WTC11 (cell line): Measurements from ENCODE around the gene NRN1. TPM values are rescaled to one million over a fixed set of nuclear protein-coding genes. Genes with fewer than 3 reads are reported as not detected.

Experiments
- ATAC-seq: fragments of 200-7000 bp; cut with Tn5 transposase; 2 replicates; pipeline ENCODE4 v1.10.0; 2021; ENCODE audit warnings: mild to moderate bottlenecking, moderate library complexity
- CTCF ChIA-PET: fragments of 300-600 bp; sonication (Branson Sonifier 250); formaldehyde crosslinking; loops from one replicate; lab custom pipeline; 2021; ENCODE audit warnings: antibody characterized with exemption; lab: Charles Lee
- POLR2A ChIA-PET: fragments of 350-600 bp; sonication (Branson Sonifier 250); formaldehyde crosslinking; loops from one replicate; lab custom pipeline; 2021; ENCODE audit warnings: antibody characterized with exemption; lab: Charles Lee
- DNase-seq: peaks from one replicate; pipeline ENCODE4 v3.0.0; 2021; ENCODE audit warnings: low spot score
- H3K27ac Mint-ChIP-seq: 2 replicates; pipeline ENCODE4 v1.8.0; 2021; ENCODE audit warnings: mixed read lengths
- H3K27me3 Mint-ChIP-seq: 2 replicates; pipeline ENCODE4 v1.8.0; 2021; ENCODE audit warnings: low read depth, mild to moderate bottlenecking, moderate library complexity, mixed read lengths
- H3K36me3 Mint-ChIP-seq: 2 replicates; pipeline ENCODE4 v1.8.0; 2021; ENCODE audit warnings: mixed read lengths
- H3K4me1 Mint-ChIP-seq: 2 replicates; pipeline ENCODE4 v1.8.0; 2022; ENCODE audit warnings: mixed read lengths
- H3K4me3 Mint-ChIP-seq: 2 replicates; pipeline ENCODE4 v1.8.0; 2021; ENCODE audit warnings: mild to moderate bottlenecking, moderate library complexity, mixed read lengths
- H3K9me3 Mint-ChIP-seq: 2 replicates; pipeline ENCODE4 v1.8.0; 2021; ENCODE audit warnings: mixed read lengths
- CREB1 ChIP-seq: sonication (generic); formaldehyde crosslinking; IDR thresholded peaks from 2 replicates; pipeline ENCODE4 v1.8.0; 2023; ENCODE audit warnings: mild to moderate bottlenecking, missing genetic modification reagents
- CREM ChIP-seq: sonication (generic); formaldehyde crosslinking; IDR thresholded peaks from 2 replicates; pipeline ENCODE4 v1.8.1; 2022; ENCODE audit warnings: mild to moderate bottlenecking, missing genetic modification reagents, moderate library complexity
- GRHL2 ChIP-seq: fragments of 250-450 bp; sonication (Bioruptor Pico); IDR thresholded peaks from 2 replicates; pipeline ENCODE4 v1.8.0; 2022; ENCODE audit warnings: mild to moderate bottlenecking, moderate library complexity; ENCODE audit not compliant: insufficient replicate concordance, severe bottlenecking
- IRF2 ChIP-seq: sonication (generic); formaldehyde crosslinking; IDR thresholded peaks from 2 replicates; pipeline ENCODE4 v1.8.0; 2022; ENCODE audit warnings: low read depth, missing genetic modification reagents, borderline replicate concordance
- MYBL2 ChIP-seq: sonication (generic); formaldehyde crosslinking; IDR thresholded peaks from 2 replicates; pipeline ENCODE4 v1.8.1; 2023; ENCODE audit warnings: mild to moderate bottlenecking, moderate library complexity, missing genetic modification reagents
- RORB ChIP-seq: fragments of 250-450 bp; sonication (Bioruptor Pico); IDR thresholded peaks from 2 replicates; pipeline ENCODE4 v1.9.0; 2021; ENCODE audit warnings: mild to moderate bottlenecking
- TEAD1 ChIP-seq: sonication (generic); formaldehyde crosslinking; IDR thresholded peaks from 2 replicates; pipeline ENCODE4 v1.8.0; 2022; ENCODE audit warnings: mild to moderate bottlenecking, missing genetic modification reagents
- ZNF317 ChIP-seq: sonication (generic); formaldehyde crosslinking; IDR thresholded peaks from 2 replicates; pipeline ENCODE4 v1.8.1; 2023; ENCODE audit warnings: low read depth, mild to moderate bottlenecking, moderate library complexity, missing genetic modification reagents, borderline replicate concordance
- ZNF423 ChIP-seq: fragments of 250-450 bp; sonication (Bioruptor Pico); IDR thresholded peaks from 2 replicates; pipeline ENCODE4 v2.1.2; 2022; ENCODE audit warnings: mild to moderate bottlenecking, moderate library complexity
- total RNA-seq: library from RNA; stranded (reverse); gene quantifications from 3 replicates; pipeline ENCODE4 v1.2.3, GENCODE V29; 2021
- TF ChIP-seq, protein P1 (sequence below): sonication (generic); formaldehyde crosslinking; conservative IDR thresholded peaks from 2 replicates; pipeline ENCODE4 v1.8.1; 2023; ENCODE audit warnings: mild to moderate bottlenecking, low read depth, missing genetic modification reagents, moderate library complexity
- TF ChIP-seq, protein P2 (sequence below): sonication (generic); formaldehyde crosslinking; IDR thresholded peaks from 2 replicates; pipeline ENCODE4 v1.8.1; 2022; ENCODE audit warnings: mild to moderate bottlenecking, moderate library complexity, missing genetic modification reagents
- TF ChIP-seq, protein P3 (sequence below): sonication (generic); formaldehyde crosslinking; IDR thresholded peaks from 2 replicates; pipeline ENCODE4 v1.8.0; 2023; ENCODE audit warnings: missing genetic modification reagents, mild to moderate bottlenecking, borderline replicate concordance
- TF ChIP-seq, protein P4 (sequence below): fragments of 200-600 bp; IDR thresholded peaks from 2 replicates; pipeline ENCODE4 v1.8.0; 2022; ENCODE audit warnings: antibody characterized with exemption

The NRN1 gene
- total RNA-seq, 1 experiment from 2014 or later, result 0.66 TPM

DNA sequence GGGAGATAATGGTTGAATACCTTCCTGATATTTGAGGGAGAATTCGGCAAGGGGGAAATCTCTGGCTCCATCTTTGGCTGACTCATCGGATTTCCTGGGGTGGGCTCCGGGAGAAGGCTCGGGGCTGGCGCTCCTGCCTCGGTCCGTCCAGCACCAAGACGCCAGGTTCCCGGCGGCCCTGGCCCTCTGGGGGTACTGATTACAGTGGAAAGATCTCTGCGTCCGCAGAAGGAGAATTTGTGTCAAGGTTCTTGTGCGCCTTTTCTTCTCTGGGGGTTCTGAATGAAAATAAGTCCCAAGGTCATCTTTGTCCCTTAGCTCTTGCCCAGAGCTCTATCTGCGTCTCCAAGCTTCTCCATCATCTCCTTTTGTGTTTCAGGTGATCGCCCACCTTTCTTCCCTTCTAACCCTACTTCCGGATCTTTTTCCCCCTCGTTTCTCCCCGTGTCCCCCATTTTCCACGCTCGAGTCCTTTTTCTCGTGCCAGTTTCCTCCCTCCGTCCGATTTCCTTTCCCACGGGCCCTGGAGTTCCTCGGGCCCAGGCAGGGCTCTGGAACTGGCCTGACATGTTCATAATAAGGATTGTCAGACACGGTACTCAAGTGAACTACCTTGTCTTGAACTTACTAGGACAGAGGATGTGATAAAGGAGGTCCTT, 11.6 kb downstream of the NRN1 start:
- Mint-ChIP-seq H3K4me3 (peak overlapping the region; percentile 82), H3K4me1 (peaks cover 66% of the 10 kb centered on the region), H3K36me3 (no peaks in the 10 kb centered on the region), H3K27ac (no peak overlapping the region), H3K27me3 (peaks cover 100% of the 10 kb centered on the region), H3K9me3 (no peaks in the 10 kb centered on the region)
- ChIA-PET CTCF (interaction anchor here (0.9 to 4.0 kb wide), 14 partner anchors 8 to 573 kb away, joined by 3 to 21 read pairs (median 4); partner anchors contain the start of gene NRN1), POLR2A (interaction anchor here (1.1 kb wide), 1 partner anchor 12 kb away, joined by 4 read pairs; the partner anchor contains the start of gene NRN1)
- TF ChIP-seq, protein P1, sequence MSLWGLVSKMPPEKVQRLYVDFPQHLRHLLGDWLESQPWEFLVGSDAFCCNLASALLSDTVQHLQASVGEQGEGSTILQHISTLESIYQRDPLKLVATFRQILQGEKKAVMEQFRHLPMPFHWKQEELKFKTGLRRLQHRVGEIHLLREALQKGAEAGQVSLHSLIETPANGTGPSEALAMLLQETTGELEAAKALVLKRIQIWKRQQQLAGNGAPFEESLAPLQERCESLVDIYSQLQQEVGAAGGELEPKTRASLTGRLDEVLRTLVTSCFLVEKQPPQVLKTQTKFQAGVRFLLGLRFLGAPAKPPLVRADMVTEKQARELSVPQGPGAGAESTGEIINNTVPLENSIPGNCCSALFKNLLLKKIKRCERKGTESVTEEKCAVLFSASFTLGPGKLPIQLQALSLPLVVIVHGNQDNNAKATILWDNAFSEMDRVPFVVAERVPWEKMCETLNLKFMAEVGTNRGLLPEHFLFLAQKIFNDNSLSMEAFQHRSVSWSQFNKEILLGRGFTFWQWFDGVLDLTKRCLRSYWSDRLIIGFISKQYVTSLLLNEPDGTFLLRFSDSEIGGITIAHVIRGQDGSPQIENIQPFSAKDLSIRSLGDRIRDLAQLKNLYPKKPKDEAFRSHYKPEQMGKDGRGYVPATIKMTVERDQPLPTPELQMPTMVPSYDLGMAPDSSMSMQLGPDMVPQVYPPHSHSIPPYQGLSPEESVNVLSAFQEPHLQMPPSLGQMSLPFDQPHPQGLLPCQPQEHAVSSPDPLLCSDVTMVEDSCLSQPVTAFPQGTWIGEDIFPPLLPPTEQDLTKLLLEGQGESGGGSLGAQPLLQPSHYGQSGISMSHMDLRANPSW, result no peak
- no peak for TF ChIP-seq ZNF317 (CRISPR knock-in tag)
- TF ChIP-seq, protein P2, sequence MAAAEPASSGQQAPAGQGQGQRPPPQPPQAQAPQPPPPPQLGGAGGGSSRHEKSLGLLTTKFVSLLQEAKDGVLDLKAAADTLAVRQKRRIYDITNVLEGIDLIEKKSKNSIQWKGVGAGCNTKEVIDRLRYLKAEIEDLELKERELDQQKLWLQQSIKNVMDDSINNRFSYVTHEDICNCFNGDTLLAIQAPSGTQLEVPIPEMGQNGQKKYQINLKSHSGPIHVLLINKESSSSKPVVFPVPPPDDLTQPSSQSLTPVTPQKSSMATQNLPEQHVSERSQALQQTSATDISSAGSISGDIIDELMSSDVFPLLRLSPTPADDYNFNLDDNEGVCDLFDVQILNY (CRISPR knock-in tag), result no peak
- TF ChIP-seq, protein P3, sequence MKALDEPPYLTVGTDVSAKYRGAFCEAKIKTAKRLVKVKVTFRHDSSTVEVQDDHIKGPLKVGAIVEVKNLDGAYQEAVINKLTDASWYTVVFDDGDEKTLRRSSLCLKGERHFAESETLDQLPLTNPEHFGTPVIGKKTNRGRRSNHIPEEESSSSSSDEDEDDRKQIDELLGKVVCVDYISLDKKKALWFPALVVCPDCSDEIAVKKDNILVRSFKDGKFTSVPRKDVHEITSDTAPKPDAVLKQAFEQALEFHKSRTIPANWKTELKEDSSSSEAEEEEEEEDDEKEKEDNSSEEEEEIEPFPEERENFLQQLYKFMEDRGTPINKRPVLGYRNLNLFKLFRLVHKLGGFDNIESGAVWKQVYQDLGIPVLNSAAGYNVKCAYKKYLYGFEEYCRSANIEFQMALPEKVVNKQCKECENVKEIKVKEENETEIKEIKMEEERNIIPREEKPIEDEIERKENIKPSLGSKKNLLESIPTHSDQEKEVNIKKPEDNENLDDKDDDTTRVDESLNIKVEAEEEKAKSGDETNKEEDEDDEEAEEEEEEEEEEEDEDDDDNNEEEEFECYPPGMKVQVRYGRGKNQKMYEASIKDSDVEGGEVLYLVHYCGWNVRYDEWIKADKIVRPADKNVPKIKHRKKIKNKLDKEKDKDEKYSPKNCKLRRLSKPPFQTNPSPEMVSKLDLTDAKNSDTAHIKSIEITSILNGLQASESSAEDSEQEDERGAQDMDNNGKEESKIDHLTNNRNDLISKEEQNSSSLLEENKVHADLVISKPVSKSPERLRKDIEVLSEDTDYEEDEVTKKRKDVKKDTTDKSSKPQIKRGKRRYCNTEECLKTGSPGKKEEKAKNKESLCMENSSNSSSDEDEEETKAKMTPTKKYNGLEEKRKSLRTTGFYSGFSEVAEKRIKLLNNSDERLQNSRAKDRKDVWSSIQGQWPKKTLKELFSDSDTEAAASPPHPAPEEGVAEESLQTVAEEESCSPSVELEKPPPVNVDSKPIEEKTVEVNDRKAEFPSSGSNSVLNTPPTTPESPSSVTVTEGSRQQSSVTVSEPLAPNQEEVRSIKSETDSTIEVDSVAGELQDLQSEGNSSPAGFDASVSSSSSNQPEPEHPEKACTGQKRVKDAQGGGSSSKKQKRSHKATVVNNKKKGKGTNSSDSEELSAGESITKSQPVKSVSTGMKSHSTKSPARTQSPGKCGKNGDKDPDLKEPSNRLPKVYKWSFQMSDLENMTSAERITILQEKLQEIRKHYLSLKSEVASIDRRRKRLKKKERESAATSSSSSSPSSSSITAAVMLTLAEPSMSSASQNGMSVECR (CRISPR knock-in tag), result no peak
- no peak for TF ChIP-seq MYBL2 (CRISPR knock-in tag)
- DNase-seq (no peak), ATAC-seq (no peak)

DNA sequence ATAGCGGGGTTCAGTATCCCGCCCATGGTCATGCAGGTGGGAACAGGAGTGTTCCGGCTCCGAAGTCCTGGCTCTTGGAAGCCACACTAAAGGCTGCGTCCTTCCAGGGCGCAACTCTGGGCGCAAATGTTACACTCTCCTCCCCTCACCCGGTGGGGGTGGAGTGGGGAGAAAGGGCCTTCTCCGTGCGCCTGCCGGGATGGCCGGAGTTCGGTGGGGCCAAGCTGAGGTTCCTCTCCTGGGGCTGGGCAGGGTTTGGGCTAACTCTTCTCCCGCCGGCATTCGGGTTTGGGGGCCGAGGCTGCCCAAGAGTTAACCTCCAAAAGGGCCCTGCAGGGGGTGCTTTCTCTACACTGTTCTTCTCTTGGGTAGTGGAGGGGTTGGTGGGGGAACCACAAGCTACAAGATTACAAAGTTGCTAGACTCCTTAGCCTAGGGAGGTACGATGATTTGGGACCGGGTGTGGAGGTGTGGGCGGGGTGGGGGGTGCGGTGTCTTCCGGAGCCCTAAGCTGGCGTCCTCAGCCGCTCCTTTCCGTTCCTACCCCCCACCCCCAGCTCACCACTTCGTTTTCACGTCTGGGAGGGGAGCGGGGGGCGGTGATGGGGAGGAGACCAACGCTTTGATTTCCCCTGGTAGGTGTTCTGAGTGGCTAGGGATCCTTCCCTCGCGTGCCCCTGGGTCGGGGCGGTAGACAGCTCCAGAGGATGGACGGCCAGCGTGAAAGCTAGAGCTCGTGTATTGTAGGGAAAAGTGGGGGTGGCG, 12.3 kb downstream of the NRN1 start:
- H3K36me3 Mint-ChIP-seq, result no peaks in the 10 kb centered on the region
- H3K4me3 Mint-ChIP-seq, result peak overlapping the region; percentile 82
- ATAC-seq, result peak; percentile 5
- peak; percentile 47 for DNase-seq
- H3K27me3 Mint-ChIP-seq, result peaks cover 100% of the 10 kb centered on the region
- H3K4me1 Mint-ChIP-seq, result peaks cover 58% of the 10 kb centered on the region
- H3K9me3 Mint-ChIP-seq, result no peaks in the 10 kb centered on the region
- ChIA-PET POLR2A (interaction anchor here (0.6 to 1.1 kb wide), 3 partner anchors 13 to 349 kb away, joined by 3 to 4 read pairs (median 3); partner anchors contain the start of gene NRN1), CTCF (interaction anchor here (0.6 to 4.0 kb wide), 15 partner anchors 9 to 572 kb away, joined by 3 to 21 read pairs (median 4); partner anchors contain the start of gene NRN1)
- H3K27ac Mint-ChIP-seq, result no peak overlapping the region
- TF ChIP-seq GRHL2 (CRISPR knock-in tag), result no peak
- no peak for TF ChIP-seq RORB
- TF ChIP-seq IRF2, result no peak
- no peak for TF ChIP-seq TEAD1 (CRISPR knock-in tag)

DNA sequence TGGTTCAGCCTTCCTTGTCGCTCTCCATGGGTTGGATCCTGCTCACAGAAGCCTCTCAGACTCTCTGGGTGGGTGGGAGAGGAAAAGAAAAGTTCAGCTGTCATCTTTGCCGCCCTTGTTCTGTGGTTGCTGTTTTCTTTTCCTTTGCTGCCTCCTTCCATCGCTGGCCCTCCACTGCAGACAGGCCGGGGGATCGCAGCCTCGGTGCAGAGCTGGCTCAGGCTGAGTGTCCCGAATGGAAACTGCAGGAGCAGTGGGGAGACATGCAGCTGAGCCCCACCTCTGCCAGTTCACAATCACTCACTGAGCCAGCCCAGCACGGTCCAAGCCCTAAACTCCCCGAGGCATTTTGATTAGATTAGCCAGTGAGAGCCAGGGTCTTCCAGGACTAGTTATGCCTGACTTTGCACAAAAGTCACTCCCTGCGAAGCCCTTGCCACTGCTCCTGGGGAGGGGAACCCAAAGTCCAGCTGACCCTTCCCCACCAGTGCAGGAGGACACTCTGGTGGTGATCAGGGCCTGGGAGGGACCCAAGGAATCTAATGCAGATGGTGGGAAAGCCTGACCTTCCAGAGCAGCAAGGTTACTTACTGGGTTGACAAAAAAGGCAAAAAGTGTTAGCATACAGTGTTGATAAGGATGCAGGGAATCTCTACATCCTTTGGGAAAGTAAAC, 14.0 kb downstream of the NRN1 start:
- Mint-ChIP-seq H3K4me3 (peak overlapping the region; percentile 18; the same call in 1 of the 2 replicates), H3K4me1 (peaks cover 48% of the 10 kb centered on the region), H3K27me3 (peaks cover 98% of the 10 kb centered on the region), H3K27ac (no peak overlapping the region), H3K9me3 (no peaks in the 10 kb centered on the region), H3K36me3 (no peaks in the 10 kb centered on the region)
- TF ChIP-seq CREB1 (CRISPR knock-in tag) (no peak), CREM (CRISPR knock-in tag) (no peak), ZNF423 (CRISPR knock-in tag) (no peak)
- TF ChIP-seq, protein P3 (CRISPR knock-in tag), result no peak
- TF ChIP-seq, protein P4, sequence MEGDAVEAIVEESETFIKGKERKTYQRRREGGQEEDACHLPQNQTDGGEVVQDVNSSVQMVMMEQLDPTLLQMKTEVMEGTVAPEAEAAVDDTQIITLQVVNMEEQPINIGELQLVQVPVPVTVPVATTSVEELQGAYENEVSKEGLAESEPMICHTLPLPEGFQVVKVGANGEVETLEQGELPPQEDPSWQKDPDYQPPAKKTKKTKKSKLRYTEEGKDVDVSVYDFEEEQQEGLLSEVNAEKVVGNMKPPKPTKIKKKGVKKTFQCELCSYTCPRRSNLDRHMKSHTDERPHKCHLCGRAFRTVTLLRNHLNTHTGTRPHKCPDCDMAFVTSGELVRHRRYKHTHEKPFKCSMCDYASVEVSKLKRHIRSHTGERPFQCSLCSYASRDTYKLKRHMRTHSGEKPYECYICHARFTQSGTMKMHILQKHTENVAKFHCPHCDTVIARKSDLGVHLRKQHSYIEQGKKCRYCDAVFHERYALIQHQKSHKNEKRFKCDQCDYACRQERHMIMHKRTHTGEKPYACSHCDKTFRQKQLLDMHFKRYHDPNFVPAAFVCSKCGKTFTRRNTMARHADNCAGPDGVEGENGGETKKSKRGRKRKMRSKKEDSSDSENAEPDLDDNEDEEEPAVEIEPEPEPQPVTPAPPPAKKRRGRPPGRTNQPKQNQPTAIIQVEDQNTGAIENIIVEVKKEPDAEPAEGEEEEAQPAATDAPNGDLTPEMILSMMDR, result no peak
- POLR2A ChIA-PET, result no interaction called here
- CTCF ChIA-PET, result interaction anchor here (0.7 to 4.0 kb wide), 9 partner anchors 10 to 571 kb away, joined by 3 to 21 read pairs (median 4); no protein-coding TSS in a partner anchor
- DNase-seq, result peak; percentile 35
- ATAC-seq, result peak; percentile 11
